ENCODE results near the gene TRIM50. TPM values are rescaled to one million over a fixed set of nuclear protein-coding genes. Genes with fewer than 3 reads are reported as not detected.
"Not testable (repeated sequence)": the region's sequence is repeated elsewhere in the genome, so short reads cannot be mapped to it uniquely, and the experiment has no call there.

Gene TRIM50
- total and polyA plus RNA-seq, 8 donors: 10.8 to 69.4 (median 31.7) TPM; not detected in 1

GRCh38 chr7:73363225-73364005 lies 35.5 kb upstream of the TRIM50 start:
- Histone ChIP-seq H3K9me3 (no peaks in the 10 kb centered on the region), H3K27ac (no peak overlapping the region), H3K4me1 (peaks cover 5 to 9% (median 7%) of the 10 kb centered on the region in 4 donors), H3K27me3 (peaks cover 0 to 40% (median 0%) of the 10 kb centered on the region in 3 donors), H3K4me3 (no peak overlapping the region), H3K36me3 (no peaks in the 10 kb centered on the region)
- no peak for DNase-seq
- 86 to 88% (median 88%) methylated on average over 21 to 28 of the region's 28 CpGs for WGBS, 5 donors
- TF ChIP-seq POLR2AphosphoS5 (IDR thresholded peaks at IDR 0.05) (no peak), EP300 (IDR thresholded peaks at IDR 0.05) (no peak), POLR2A (IDR thresholded peaks at IDR 0.05) (no peak), CTCF (IDR thresholded peaks at IDR 0.05) (no peak)
- intact Hi-C loops (cut with DNase I; ENCODE audit: low total_unique reads): no loop called here

- peaks cover 0 to 33% (median 0%) of the 10 kb centered on the region in 3 donors for H3K27me3 ChIP-seq
- H3K9me3 ChIP-seq: not testable (repeated sequence)
- WGBS, 5 donors: 92 to 100% (median 95%) methylated on average over 1 of the region's 1 CpG
Observed at GRCh38 chr7:73360590-73360989, 32.7 kb upstream of the TRIM50 start.

DNA sequence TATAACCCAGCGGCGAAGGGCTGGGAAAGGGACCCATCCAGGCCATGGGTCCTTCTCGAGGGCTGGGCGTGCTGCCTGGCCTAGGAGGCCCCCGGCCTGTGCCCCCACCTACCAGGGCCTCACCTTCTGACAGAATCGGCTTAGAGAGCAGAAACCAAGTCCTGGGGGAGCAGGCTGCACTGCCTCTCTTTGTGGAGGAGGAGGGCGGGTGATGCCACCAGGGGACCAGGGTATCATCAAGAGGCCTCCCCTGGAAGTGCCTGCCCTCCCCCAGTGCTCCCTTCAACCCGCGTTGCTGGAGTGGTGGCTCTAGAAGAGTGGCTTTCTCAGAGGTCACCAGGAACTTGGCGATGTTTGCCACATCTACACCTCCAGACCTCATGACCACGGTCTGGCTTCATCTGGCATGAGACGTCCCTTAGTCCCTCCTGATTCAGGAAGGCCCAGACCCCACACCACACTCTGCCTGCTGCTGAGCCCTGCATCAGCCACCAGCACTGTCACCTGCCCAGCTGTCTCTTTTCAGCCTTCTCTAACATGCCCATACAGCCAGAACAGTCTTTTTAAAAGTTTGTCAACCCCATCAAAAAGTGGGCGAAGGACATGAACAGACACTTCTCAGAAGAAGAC lies 32.0 kb upstream of the TRIM50 start:
- H3K27ac ChIP-seq: no peak overlapping the region
- no peaks in the 10 kb centered on the region for H3K36me3 ChIP-seq
- no peak overlapping the region for H3K4me3 ChIP-seq
- no peak for DNase-seq
- H3K4me1 ChIP-seq: peaks cover 5 to 18% (median 16%) of the 10 kb centered on the region in 4 donors
- TF ChIP-seq POLR2AphosphoS5 (IDR thresholded peaks at IDR 0.05): no peak
- no peak for TF ChIP-seq POLR2A (IDR thresholded peaks at IDR 0.05)
- no peak for TF ChIP-seq CTCF (IDR thresholded peaks at IDR 0.05)
- TF ChIP-seq EP300 (IDR thresholded peaks at IDR 0.05): no peak
- no peaks in the 10 kb centered on the region for H3K9me3 ChIP-seq
- intact Hi-C loops (cut with DNase I; ENCODE audit: low total_unique reads): no loop called here
- WGBS, 5 donors: 90 to 94% (median 92%) methylated on average over 12 to 13 of the region's 13 CpGs
- peaks cover 0 to 27% (median 0%) of the 10 kb centered on the region in 3 donors for H3K27me3 ChIP-seq

More at GRCh38 chr7:73360590-73360989, 32.7 kb upstream of the TRIM50 start:
- H3K36me3 ChIP-seq; intact Hi-C loops (cut with DNase I; ENCODE audit: low total_unique reads); H3K27ac ChIP-seq; H3K4me3 ChIP-seq; DNase-seq: not testable (repeated sequence)
- peaks cover 5 to 18% (median 16%) of the 10 kb centered on the region in 4 donors for H3K4me1 ChIP-seq

GRCh38 chr7:73359306-73359705 lies 31.4 kb upstream of the TRIM50 start:
- intact Hi-C loops (cut with DNase I; ENCODE audit: low total_unique reads): no loop called here
- H3K4me1 ChIP-seq: peaks cover 5 to 18% (median 16%) of the 10 kb centered on the region in 4 donors

More at GRCh38 chr7:73359306-73359705, 31.4 kb upstream of the TRIM50 start:
- TF ChIP-seq POLR2AphosphoS5 (IDR thresholded peaks at IDR 0.05): no peak
- TF ChIP-seq EP300 (IDR thresholded peaks at IDR 0.05): no peak
- no peak for TF ChIP-seq CTCF (IDR thresholded peaks at IDR 0.05)
- no peak for TF ChIP-seq POLR2A (IDR thresholded peaks at IDR 0.05)
- H3K27ac ChIP-seq: no peak overlapping the region
- no peak for DNase-seq
- WGBS, 5 donors: 82 to 88% (median 84%) methylated on average over 11 of the region's 11 CpGs
- H3K9me3 ChIP-seq: no peaks in the 10 kb centered on the region
- no peaks in the 10 kb centered on the region for H3K36me3 ChIP-seq
- H3K4me3 ChIP-seq: no peak overlapping the region
- peaks cover 0 to 24% (median 0%) of the 10 kb centered on the region in 3 donors for H3K27me3 ChIP-seq

Data from stomach (tissue), 9 donors.